Keratinocyte (primary cell): ENCODE data around the gene RELL2.

Experiments
- EZH2 ChIP-seq: IDR thresholded peaks from one replicate; pipeline ENCODE4 v1.6.1; 2012; ENCODE audit warnings: inconsistent platforms, mild to moderate bottlenecking, low read length, moderate library complexity
- TF ChIP-seq, protein P1 (sequence below), 3 experiments: IDR thresholded peaks in 1 of 3; conservative IDR thresholded peaks in 1 of 3; optimal IDR thresholded peaks in 1 of 3; 2 replicates in 2 of 3; 3 replicates in 1 of 3; pipeline versions ENCODE3 to v1.5.1; 2011; ENCODE audit warnings: low read length in 3 of 3, mild to moderate bottlenecking in 3 of 3, moderate library complexity in 2 of 3, control low read depth in 1 of 3, inconsistent platforms in 1 of 3; ENCODE audit not compliant: insufficient read depth in 2 of 3; ENCODE audit errors: extremely low read depth in 1 of 3

DNA sequence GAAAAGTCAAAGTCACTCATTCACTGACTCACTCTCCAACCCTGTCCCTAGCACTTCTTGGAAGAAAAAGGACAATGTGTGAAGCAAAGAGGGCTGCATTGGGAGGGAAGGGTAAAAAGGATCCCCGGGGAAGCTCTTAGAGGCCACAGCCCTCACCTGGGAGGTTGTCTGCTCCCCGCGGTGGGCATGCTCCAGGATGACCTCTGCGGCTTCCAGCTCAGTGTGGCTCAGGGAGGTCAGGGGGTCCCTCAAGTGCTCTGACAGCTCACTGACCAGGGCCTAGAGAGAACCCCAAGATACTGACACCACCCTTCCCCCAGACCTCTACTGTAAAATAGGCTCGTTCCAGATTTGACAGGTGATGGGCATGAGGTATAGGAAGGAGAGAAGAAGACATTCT, 10.4 kb downstream of the RELL2 start:
- TF ChIP-seq, protein P1, sequence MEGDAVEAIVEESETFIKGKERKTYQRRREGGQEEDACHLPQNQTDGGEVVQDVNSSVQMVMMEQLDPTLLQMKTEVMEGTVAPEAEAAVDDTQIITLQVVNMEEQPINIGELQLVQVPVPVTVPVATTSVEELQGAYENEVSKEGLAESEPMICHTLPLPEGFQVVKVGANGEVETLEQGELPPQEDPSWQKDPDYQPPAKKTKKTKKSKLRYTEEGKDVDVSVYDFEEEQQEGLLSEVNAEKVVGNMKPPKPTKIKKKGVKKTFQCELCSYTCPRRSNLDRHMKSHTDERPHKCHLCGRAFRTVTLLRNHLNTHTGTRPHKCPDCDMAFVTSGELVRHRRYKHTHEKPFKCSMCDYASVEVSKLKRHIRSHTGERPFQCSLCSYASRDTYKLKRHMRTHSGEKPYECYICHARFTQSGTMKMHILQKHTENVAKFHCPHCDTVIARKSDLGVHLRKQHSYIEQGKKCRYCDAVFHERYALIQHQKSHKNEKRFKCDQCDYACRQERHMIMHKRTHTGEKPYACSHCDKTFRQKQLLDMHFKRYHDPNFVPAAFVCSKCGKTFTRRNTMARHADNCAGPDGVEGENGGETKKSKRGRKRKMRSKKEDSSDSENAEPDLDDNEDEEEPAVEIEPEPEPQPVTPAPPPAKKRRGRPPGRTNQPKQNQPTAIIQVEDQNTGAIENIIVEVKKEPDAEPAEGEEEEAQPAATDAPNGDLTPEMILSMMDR (optimal IDR thresholded peaks at IDR 0.05 in 1 of 3, IDR thresholded peaks at IDR 0.05 in 1 of 3, conservative IDR thresholded peaks at IDR 0.05 in 1 of 3; ENCODE audit: extremely low read depth in 1 of 3, insufficient read depth in 2 of 3, low read length in 3 of 3), result no peak
- no peak for TF ChIP-seq EZH2
